ENCODE data around the gene PPP1R36.
"Not testable (repeated sequence)": the region's sequence is repeated elsewhere in the genome, so short reads cannot be mapped to it uniquely, and the experiment has no call there.

PPP1R36 gene

GRCh38 chr14:64506721-64507120, 43.0 kb upstream of the PPP1R36 start:
- H3K4me1 ChIP-seq (ENCODE audit: control insufficient read depth in 1 of 2, insufficient read depth in 2 of 2, low read length in 2 of 2): peaks cover 50 to 54% of the 10 kb centered on the region in 2 donors
- H3K36me3 ChIP-seq (ENCODE audit: control insufficient read depth in 1 of 2, insufficient read depth in 2 of 2, low read length in 2 of 2): no peaks in the 10 kb centered on the region
- H3K27me3 ChIP-seq (ENCODE audit: control insufficient read depth in 1 of 2, insufficient read depth in 2 of 2, low read length in 2 of 2): no peaks in the 10 kb centered on the region
- peak overlapping the region; percentile 50 to 93 for H3K4me3 ChIP-seq (ENCODE audit: low read depth in 1 of 2, low read length in 2 of 2)
- H3K9me3 ChIP-seq (ENCODE audit: control insufficient read depth in 1 of 2, low read length in 2 of 2): no peaks in the 10 kb centered on the region
- peak overlapping the region; percentile 55 for H3K27ac ChIP-seq (ENCODE audit: low read depth, low read length)
- peak overlapping the region; percentile 30 to 93 for H3K9ac ChIP-seq (ENCODE audit: low read depth in 1 of 2, low read length in 2 of 2)

GRCh38 chr14:64507376-64508156, 42.2 kb upstream of the PPP1R36 start:
- no peaks in the 10 kb centered on the region for H3K27me3 ChIP-seq (ENCODE audit: control insufficient read depth in 1 of 2, insufficient read depth in 2 of 2, low read length in 2 of 2)
- H3K9me3 ChIP-seq (ENCODE audit: control insufficient read depth in 1 of 2, low read length in 2 of 2): no peaks in the 10 kb centered on the region
- H3K9ac ChIP-seq (ENCODE audit: low read depth in 1 of 2, low read length in 2 of 2): no peak overlapping the region
- H3K36me3 ChIP-seq (ENCODE audit: control insufficient read depth in 1 of 2, insufficient read depth in 2 of 2, low read length in 2 of 2): no peaks in the 10 kb centered on the region
- peaks cover 43 to 46% of the 10 kb centered on the region in 2 donors for H3K4me1 ChIP-seq (ENCODE audit: control insufficient read depth in 1 of 2, insufficient read depth in 2 of 2, low read length in 2 of 2)
- no peak overlapping the region for H3K27ac ChIP-seq (ENCODE audit: low read depth, low read length)
- H3K4me3 ChIP-seq (ENCODE audit: low read depth in 1 of 2, low read length in 2 of 2): no peak overlapping the region

GRCh38 chr14:64508215-64508776, 41.5 kb upstream of the PPP1R36 start:
- Histone ChIP-seq H3K36me3 (ENCODE audit: control insufficient read depth in 1 of 2, insufficient read depth in 2 of 2, low read length in 2 of 2) (no peaks in the 10 kb centered on the region), H3K27me3 (ENCODE audit: control insufficient read depth in 1 of 2, insufficient read depth in 2 of 2, low read length in 2 of 2) (no peaks in the 10 kb centered on the region), H3K27ac (ENCODE audit: low read depth, low read length) (no peak overlapping the region), H3K9me3 (ENCODE audit: control insufficient read depth in 1 of 2, low read length in 2 of 2) (no peaks in the 10 kb centered on the region), H3K4me3 (ENCODE audit: low read depth in 1 of 2, low read length in 2 of 2) (no peak overlapping the region), H3K9ac (ENCODE audit: low read depth in 1 of 2, low read length in 2 of 2) (no peak overlapping the region), H3K4me1 (ENCODE audit: control insufficient read depth in 1 of 2, insufficient read depth in 2 of 2, low read length in 2 of 2) (peaks cover 41 to 46% of the 10 kb centered on the region in 2 donors)

- H3K4me1 ChIP-seq (ENCODE audit: control insufficient read depth in 1 of 2, insufficient read depth in 2 of 2, low read length in 2 of 2): peaks cover 41 to 46% of the 10 kb centered on the region in 2 donors
- H3K36me3 ChIP-seq (ENCODE audit: control insufficient read depth in 1 of 2, insufficient read depth in 2 of 2, low read length in 2 of 2): no peaks in the 10 kb centered on the region
- no peaks in the 10 kb centered on the region for H3K27me3 ChIP-seq (ENCODE audit: control insufficient read depth in 1 of 2, insufficient read depth in 2 of 2, low read length in 2 of 2)
- no peaks in the 10 kb centered on the region for H3K9me3 ChIP-seq (ENCODE audit: control insufficient read depth in 1 of 2, low read length in 2 of 2)
- H3K9ac ChIP-seq (ENCODE audit: low read depth in 1 of 2, low read length in 2 of 2): no peak overlapping the region
- H3K27ac ChIP-seq (ENCODE audit: low read depth, low read length): no peak overlapping the region
- no peak overlapping the region for H3K4me3 ChIP-seq (ENCODE audit: low read depth in 1 of 2, low read length in 2 of 2)
Observed at GRCh38 chr14:64509036-64509435, 40.7 kb upstream of the PPP1R36 start.

- H3K27ac ChIP-seq (ENCODE audit: low read depth, low read length): no peak overlapping the region
- no peaks in the 10 kb centered on the region for H3K9me3 ChIP-seq (ENCODE audit: control insufficient read depth in 1 of 2, low read length in 2 of 2)
- H3K9ac ChIP-seq (ENCODE audit: low read depth in 1 of 2, low read length in 2 of 2): no peak overlapping the region
- no peaks in the 10 kb centered on the region for H3K27me3 ChIP-seq (ENCODE audit: control insufficient read depth in 1 of 2, insufficient read depth in 2 of 2, low read length in 2 of 2)
- peaks cover 34 to 54% of the 10 kb centered on the region in 2 donors for H3K4me1 ChIP-seq (ENCODE audit: control insufficient read depth in 1 of 2, insufficient read depth in 2 of 2, low read length in 2 of 2)
- H3K36me3 ChIP-seq (ENCODE audit: control insufficient read depth in 1 of 2, insufficient read depth in 2 of 2, low read length in 2 of 2): no peaks in the 10 kb centered on the region
- H3K4me3 ChIP-seq (ENCODE audit: low read depth in 1 of 2, low read length in 2 of 2): no peak overlapping the region
Observed at GRCh38 chr14:64510825-64511671, 38.7 kb upstream of the PPP1R36 start.

- no peaks in the 10 kb centered on the region for H3K9me3 ChIP-seq (ENCODE audit: control insufficient read depth in 1 of 2, low read length in 2 of 2)
- H3K4me1 ChIP-seq (ENCODE audit: control insufficient read depth in 1 of 2, insufficient read depth in 2 of 2, low read length in 2 of 2): peaks cover 15 to 35% of the 10 kb centered on the region in 2 donors
- no peak overlapping the region for H3K4me3 ChIP-seq (ENCODE audit: low read depth in 1 of 2, low read length in 2 of 2)
- no peaks in the 10 kb centered on the region for H3K36me3 ChIP-seq (ENCODE audit: control insufficient read depth in 1 of 2, insufficient read depth in 2 of 2, low read length in 2 of 2)
- no peak overlapping the region for H3K9ac ChIP-seq (ENCODE audit: low read depth in 1 of 2, low read length in 2 of 2)
- no peaks in the 10 kb centered on the region for H3K27me3 ChIP-seq (ENCODE audit: control insufficient read depth in 1 of 2, insufficient read depth in 2 of 2, low read length in 2 of 2)
- no peak overlapping the region for H3K27ac ChIP-seq (ENCODE audit: low read depth, low read length)
Observed at GRCh38 chr14:64513271-64513670, 36.5 kb upstream of the PPP1R36 start.

- Histone ChIP-seq H3K27me3 (ENCODE audit: control insufficient read depth in 1 of 2, insufficient read depth in 2 of 2, low read length in 2 of 2) (no peaks in the 10 kb centered on the region), H3K36me3 (ENCODE audit: control insufficient read depth in 1 of 2, insufficient read depth in 2 of 2, low read length in 2 of 2) (no peaks in the 10 kb centered on the region), H3K9me3 (ENCODE audit: control insufficient read depth in 1 of 2, low read length in 2 of 2) (no peaks in the 10 kb centered on the region), H3K4me1 (ENCODE audit: control insufficient read depth in 1 of 2, insufficient read depth in 2 of 2, low read length in 2 of 2) (peaks cover 8 to 32% of the 10 kb centered on the region in 2 donors), H3K4me3 (ENCODE audit: low read depth in 1 of 2, low read length in 2 of 2) (no peak overlapping the region), H3K27ac (ENCODE audit: low read depth, low read length) (no peak overlapping the region), H3K9ac (ENCODE audit: low read depth in 1 of 2, low read length in 2 of 2) (no peak overlapping the region)
Observed at GRCh38 chr14:64515053-64515452, 34.7 kb upstream of the PPP1R36 start.

GRCh38 chr14:64516969-64517368, 32.8 kb upstream of the PPP1R36 start:
- H3K4me3 ChIP-seq (ENCODE audit: low read depth in 1 of 2, low read length in 2 of 2): no peak overlapping the region
- H3K4me1 ChIP-seq (ENCODE audit: control insufficient read depth in 1 of 2, insufficient read depth in 2 of 2, low read length in 2 of 2): peaks cover 0 to 15% of the 10 kb centered on the region in 2 donors
- peaks cover 0 to 7% of the 10 kb centered on the region in 2 donors for H3K36me3 ChIP-seq (ENCODE audit: control insufficient read depth in 1 of 2, insufficient read depth in 2 of 2, low read length in 2 of 2)
- no peak overlapping the region for H3K27ac ChIP-seq (ENCODE audit: low read depth, low read length)
- H3K9me3 ChIP-seq (ENCODE audit: control insufficient read depth in 1 of 2, low read length in 2 of 2): no peaks in the 10 kb centered on the region
- no peak overlapping the region for H3K9ac ChIP-seq (ENCODE audit: low read depth in 1 of 2, low read length in 2 of 2)
- H3K27me3 ChIP-seq (ENCODE audit: control insufficient read depth in 1 of 2, insufficient read depth in 2 of 2, low read length in 2 of 2): no peaks in the 10 kb centered on the region

- not testable (repeated sequence) for H3K4me3 ChIP-seq (ENCODE audit: low read depth in 1 of 2, low read length in 2 of 2); H3K27me3 ChIP-seq (ENCODE audit: control insufficient read depth in 1 of 2, insufficient read depth in 2 of 2, low read length in 2 of 2); H3K9ac ChIP-seq (ENCODE audit: low read depth in 1 of 2, low read length in 2 of 2); H3K27ac ChIP-seq (ENCODE audit: low read depth, low read length); H3K9me3 ChIP-seq (ENCODE audit: control insufficient read depth in 1 of 2, low read length in 2 of 2)
- Histone ChIP-seq H3K4me1 (ENCODE audit: control insufficient read depth in 1 of 2, insufficient read depth in 2 of 2, low read length in 2 of 2) (peaks cover 0 to 13% of the 10 kb centered on the region in 2 donors), H3K36me3 (ENCODE audit: control insufficient read depth in 1 of 2, insufficient read depth in 2 of 2, low read length in 2 of 2) (peaks cover 0 to 14% of the 10 kb centered on the region in 2 donors)
Observed at GRCh38 chr14:64517667-64518066, 32.1 kb upstream of the PPP1R36 start.

- no peak overlapping the region for H3K27ac ChIP-seq (ENCODE audit: low read depth, low read length)
- H3K4me1 ChIP-seq (ENCODE audit: control insufficient read depth in 1 of 2, insufficient read depth in 2 of 2, low read length in 2 of 2): peaks cover 0 to 9% of the 10 kb centered on the region in 2 donors
- peaks cover 5 to 19% of the 10 kb centered on the region in 2 donors for H3K36me3 ChIP-seq (ENCODE audit: control insufficient read depth in 1 of 2, insufficient read depth in 2 of 2, low read length in 2 of 2)
- H3K9me3 ChIP-seq (ENCODE audit: control insufficient read depth in 1 of 2, low read length in 2 of 2): no peaks in the 10 kb centered on the region
- H3K9ac ChIP-seq (ENCODE audit: low read depth in 1 of 2, low read length in 2 of 2): no peak overlapping the region
- H3K4me3 ChIP-seq (ENCODE audit: low read depth in 1 of 2, low read length in 2 of 2): no peak overlapping the region
- H3K27me3 ChIP-seq (ENCODE audit: control insufficient read depth in 1 of 2, insufficient read depth in 2 of 2, low read length in 2 of 2): no peaks in the 10 kb centered on the region
Observed at GRCh38 chr14:64518229-64518628, 31.5 kb upstream of the PPP1R36 start.
